ENCODE results near the gene LARGE1.

- no peak for TF ChIP-seq CTCF (IDR thresholded peaks at IDR 0.05; ENCODE audit: insufficient read depth, low read length)
- no peak for TF ChIP-seq POLR2AphosphoS5 (IDR thresholded peaks at IDR 0.05; ENCODE audit: low read depth)
Measured at GRCh38 chr22:33920927-33921524, 750 bp upstream of the LARGE1 start.
